ENCODE data around the gene ACADVL. TPM values are rescaled to one million over a fixed set of nuclear protein-coding genes. Genes with fewer than 3 reads are reported as not detected.
A peak's percentile ranks its signal among the peaks of the same experiment; 100 is the strongest.

Gene ACADVL
- polyA plus RNA-seq, 1 of the 3 experiments (the other 2 are of a cell fraction): 635 TPM

DNA sequence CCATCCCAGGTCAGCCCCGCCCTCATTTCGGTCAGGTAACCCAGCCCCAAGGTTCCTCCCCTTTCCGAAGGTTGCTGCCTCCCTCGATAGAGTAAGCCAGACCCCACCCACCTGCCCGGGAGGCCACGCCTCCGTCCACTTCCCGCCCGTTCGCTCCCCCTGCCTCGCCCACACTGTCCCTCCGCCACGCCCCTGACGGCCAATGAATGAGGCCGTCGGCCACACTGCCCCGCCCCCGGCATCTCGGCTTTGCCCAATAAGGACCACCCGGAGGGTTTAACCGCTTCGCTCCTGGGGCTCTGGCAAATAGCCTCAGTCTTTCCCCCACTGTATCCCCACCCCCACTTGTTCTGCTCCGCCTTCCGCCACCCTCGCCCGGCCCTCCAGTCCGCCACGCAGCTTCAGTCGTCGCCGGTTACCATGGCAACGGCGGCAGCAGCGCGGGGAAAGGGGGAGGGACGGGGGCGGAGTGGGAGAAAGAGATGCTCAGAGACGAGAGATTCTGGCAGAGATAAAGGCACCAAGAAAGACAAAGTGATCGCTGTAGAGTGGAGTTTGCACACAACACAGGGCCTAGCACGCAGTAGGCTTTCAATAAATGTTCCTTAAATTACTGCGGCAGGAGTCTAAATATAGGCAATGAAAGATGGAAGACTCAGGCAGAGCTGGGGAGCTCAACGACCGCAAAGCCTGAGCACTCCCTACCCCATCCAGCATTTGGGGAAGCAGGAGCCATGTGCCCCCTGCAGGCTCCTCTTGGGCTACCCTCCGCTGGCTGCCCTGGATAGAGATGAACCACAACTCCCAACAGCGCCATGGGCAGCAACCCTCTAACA is 5.2 kb upstream of the ACADVL start:
- peaks cover 40% of the 10 kb centered on the region for H3F3A ChIP-seq (replicated peaks; ENCODE audit: insufficient read depth)
- DNase-seq: peak; percentile 91
- H3K4me3 ChIP-seq (ENCODE audit: low read depth in 2 of 2, low read length in 1 of 2): peak overlapping the region; percentile 56 to 64
- H2AFZ ChIP-seq (ENCODE audit: low read depth): no peak overlapping the region
- H3K79me2 ChIP-seq (ENCODE audit: insufficient read depth): peaks cover 57% of the 10 kb centered on the region
- no peaks in the 10 kb centered on the region for H3K36me3 ChIP-seq (replicated peaks in 1 of 2; ENCODE audit: control insufficient read depth in 1 of 2, insufficient read depth in 2 of 2, low read length in 1 of 2)
- H3K4me2 ChIP-seq: peak overlapping the region; percentile 97
- WGBS (ENCODE audit: low lambda C conversion rate): under 1% methylated on average over 44 of the region's 45 CpGs
- peaks cover 26 to 54% of the 10 kb centered on the region in 2 experiments; a peak in 3 of 4 replicates for H3K4me1 ChIP-seq (ENCODE audit: control insufficient read depth in 1 of 2, insufficient read depth in 2 of 2, low read depth in 1 of 2, low read length in 1 of 2)
- no peaks in the 10 kb centered on the region for H3K9me2 ChIP-seq
- ChIA-PET CTCF (interaction anchor here (0.5 to 3.7 kb wide), 24 partner anchors 9 to 170 kb away, joined by 3 to 37 read pairs (median 4); partner anchors contain the start of genes CTDNEP1, DVL2, GABARAP and SLC16A11), POLR2A (interaction anchor here (0.9 to 1.7 kb wide), 6 partner anchors 10 to 202 kb away, joined by 3 to 6 read pairs (median 4); partner anchors contain the start of genes DVL2, GABARAP, PHF23 and RNASEK)
- peak overlapping the region; percentile 58; the same call in 1 of the 2 replicates for H3K9ac ChIP-seq
- peaks cover 34% of the 10 kb centered on the region for H4K20me1 ChIP-seq (ENCODE audit: insufficient read depth)
- H3K9me3 ChIP-seq: no peaks in the 10 kb centered on the region
- no peaks in the 10 kb centered on the region for H3K27me3 ChIP-seq (ENCODE audit: insufficient read depth)
- peak overlapping the region; percentile 88 to 96 for H3K27ac ChIP-seq (ENCODE audit: low read depth in 2 of 2, low read length in 1 of 2)
- no peak for TF ChIP-seq FOXM1 (IDR thresholded peaks at IDR 0.05; ENCODE audit: low read depth)
- TF ChIP-seq, protein P1, sequence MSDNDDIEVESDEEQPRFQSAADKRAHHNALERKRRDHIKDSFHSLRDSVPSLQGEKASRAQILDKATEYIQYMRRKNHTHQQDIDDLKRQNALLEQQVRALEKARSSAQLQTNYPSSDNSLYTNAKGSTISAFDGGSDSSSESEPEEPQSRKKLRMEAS (IDR thresholded peaks at IDR 0.05; ENCODE audit: low read depth): peak; percentile 52; the same call in 1 of the 2 replicates
- TF ChIP-seq, protein P2, sequence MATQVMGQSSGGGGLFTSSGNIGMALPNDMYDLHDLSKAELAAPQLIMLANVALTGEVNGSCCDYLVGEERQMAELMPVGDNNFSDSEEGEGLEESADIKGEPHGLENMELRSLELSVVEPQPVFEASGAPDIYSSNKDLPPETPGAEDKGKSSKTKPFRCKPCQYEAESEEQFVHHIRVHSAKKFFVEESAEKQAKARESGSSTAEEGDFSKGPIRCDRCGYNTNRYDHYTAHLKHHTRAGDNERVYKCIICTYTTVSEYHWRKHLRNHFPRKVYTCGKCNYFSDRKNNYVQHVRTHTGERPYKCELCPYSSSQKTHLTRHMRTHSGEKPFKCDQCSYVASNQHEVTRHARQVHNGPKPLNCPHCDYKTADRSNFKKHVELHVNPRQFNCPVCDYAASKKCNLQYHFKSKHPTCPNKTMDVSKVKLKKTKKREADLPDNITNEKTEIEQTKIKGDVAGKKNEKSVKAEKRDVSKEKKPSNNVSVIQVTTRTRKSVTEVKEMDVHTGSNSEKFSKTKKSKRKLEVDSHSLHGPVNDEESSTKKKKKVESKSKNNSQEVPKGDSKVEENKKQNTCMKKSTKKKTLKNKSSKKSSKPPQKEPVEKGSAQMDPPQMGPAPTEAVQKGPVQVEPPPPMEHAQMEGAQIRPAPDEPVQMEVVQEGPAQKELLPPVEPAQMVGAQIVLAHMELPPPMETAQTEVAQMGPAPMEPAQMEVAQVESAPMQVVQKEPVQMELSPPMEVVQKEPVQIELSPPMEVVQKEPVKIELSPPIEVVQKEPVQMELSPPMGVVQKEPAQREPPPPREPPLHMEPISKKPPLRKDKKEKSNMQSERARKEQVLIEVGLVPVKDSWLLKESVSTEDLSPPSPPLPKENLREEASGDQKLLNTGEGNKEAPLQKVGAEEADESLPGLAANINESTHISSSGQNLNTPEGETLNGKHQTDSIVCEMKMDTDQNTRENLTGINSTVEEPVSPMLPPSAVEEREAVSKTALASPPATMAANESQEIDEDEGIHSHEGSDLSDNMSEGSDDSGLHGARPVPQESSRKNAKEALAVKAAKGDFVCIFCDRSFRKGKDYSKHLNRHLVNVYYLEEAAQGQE (IDR thresholded peaks at IDR 0.05; ENCODE audit: low read depth, low read length): no peak
- TF ChIP-seq EZH2phosphoT487 (IDR thresholded peaks at IDR 0.05; ENCODE audit: borderline replicate concordance, low read depth): no peak
- TF ChIP-seq RCOR1 (IDR thresholded peaks at IDR 0.05; ENCODE audit: low read length): no peak
- TF ChIP-seq, protein P3, sequence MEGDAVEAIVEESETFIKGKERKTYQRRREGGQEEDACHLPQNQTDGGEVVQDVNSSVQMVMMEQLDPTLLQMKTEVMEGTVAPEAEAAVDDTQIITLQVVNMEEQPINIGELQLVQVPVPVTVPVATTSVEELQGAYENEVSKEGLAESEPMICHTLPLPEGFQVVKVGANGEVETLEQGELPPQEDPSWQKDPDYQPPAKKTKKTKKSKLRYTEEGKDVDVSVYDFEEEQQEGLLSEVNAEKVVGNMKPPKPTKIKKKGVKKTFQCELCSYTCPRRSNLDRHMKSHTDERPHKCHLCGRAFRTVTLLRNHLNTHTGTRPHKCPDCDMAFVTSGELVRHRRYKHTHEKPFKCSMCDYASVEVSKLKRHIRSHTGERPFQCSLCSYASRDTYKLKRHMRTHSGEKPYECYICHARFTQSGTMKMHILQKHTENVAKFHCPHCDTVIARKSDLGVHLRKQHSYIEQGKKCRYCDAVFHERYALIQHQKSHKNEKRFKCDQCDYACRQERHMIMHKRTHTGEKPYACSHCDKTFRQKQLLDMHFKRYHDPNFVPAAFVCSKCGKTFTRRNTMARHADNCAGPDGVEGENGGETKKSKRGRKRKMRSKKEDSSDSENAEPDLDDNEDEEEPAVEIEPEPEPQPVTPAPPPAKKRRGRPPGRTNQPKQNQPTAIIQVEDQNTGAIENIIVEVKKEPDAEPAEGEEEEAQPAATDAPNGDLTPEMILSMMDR (IDR thresholded peaks at IDR 0.05): peak; percentile 64
- TF ChIP-seq YY1 (IDR thresholded peaks at IDR 0.05; ENCODE audit: low read depth): 0 out of 2 replicates have a peak, but pooled peaks have one; percentile 7
- TF ChIP-seq TAF1 (IDR thresholded peaks at IDR 0.05; ENCODE audit: borderline replicate concordance, low read depth, low read length): no peak
- peak; percentile 62 for TF ChIP-seq MXI1 (IDR thresholded peaks at IDR 0.05; ENCODE audit: low read depth, low read length)
- no peak for TF ChIP-seq RXRA (IDR thresholded peaks at IDR 0.05; ENCODE audit: borderline replicate concordance, low read depth)
- no peak for TF ChIP-seq FOXJ3 (CRISPR knock-in tag; IDR thresholded peaks at IDR 0.05)
- no peak for TF ChIP-seq NRF1 (IDR thresholded peaks at IDR 0.05; ENCODE audit: low read depth, low read length)
- no peak for TF ChIP-seq NFIC (IDR thresholded peaks at IDR 0.05; ENCODE audit: borderline replicate concordance)
- peak; percentile 73 for TF ChIP-seq GATA2 (CRISPR knock-in tag; IDR thresholded peaks at IDR 0.05)
- TF ChIP-seq SMC3 (IDR thresholded peaks at IDR 0.05; ENCODE audit: low read depth, low read length): no peak
- TF ChIP-seq POLR2AphosphoS5 (IDR thresholded peaks at IDR 0.05; ENCODE audit: low read depth, low read length): no peak
- TF ChIP-seq TCF12 (IDR thresholded peaks at IDR 0.05): no peak
- no peak for TF ChIP-seq JUND (IDR thresholded peaks at IDR 0.05)
- TF ChIP-seq FOSL2 (IDR thresholded peaks at IDR 0.05; ENCODE audit: borderline replicate concordance, low read depth): no peak
- TF ChIP-seq RFX5 (IDR thresholded peaks at IDR 0.05; ENCODE audit: low read length): peak; percentile 97
- TF ChIP-seq, protein P4, sequence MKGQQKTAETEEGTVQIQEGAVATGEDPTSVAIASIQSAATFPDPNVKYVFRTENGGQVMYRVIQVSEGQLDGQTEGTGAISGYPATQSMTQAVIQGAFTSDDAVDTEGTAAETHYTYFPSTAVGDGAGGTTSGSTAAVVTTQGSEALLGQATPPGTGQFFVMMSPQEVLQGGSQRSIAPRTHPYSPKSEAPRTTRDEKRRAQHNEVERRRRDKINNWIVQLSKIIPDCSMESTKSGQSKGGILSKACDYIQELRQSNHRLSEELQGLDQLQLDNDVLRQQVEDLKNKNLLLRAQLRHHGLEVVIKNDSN (IDR thresholded peaks at IDR 0.05; ENCODE audit: borderline replicate concordance, low read depth): no peak
- peak; percentile 24; the same call in 1 of the 2 replicates for TF ChIP-seq RAD21 (IDR thresholded peaks at IDR 0.05; ENCODE audit: low read length)
- TF ChIP-seq TEAD4 (IDR thresholded peaks at IDR 0.05; ENCODE audit: borderline replicate concordance, insufficient read depth): no peak
- TF ChIP-seq ELF1 (IDR thresholded peaks at IDR 0.05): 0 out of 2 replicates have a peak, but pooled peaks have one; percentile 15
- TF ChIP-seq EP300 (IDR thresholded peaks at IDR 0.05; ENCODE audit: borderline replicate concordance in 1 of 2, low read depth in 1 of 2, low read length in 1 of 2): no peak; a peak in 1 of 4 replicates
- peak; percentile 10; the same call in 1 of the 2 replicates for TF ChIP-seq SIN3A (IDR thresholded peaks at IDR 0.05; ENCODE audit: borderline replicate concordance, low read depth, low read length)
- TF ChIP-seq CHD2 (IDR thresholded peaks at IDR 0.05; ENCODE audit: low read length, partially characterized antibody): peak; percentile 61
